ENCODE results near the gene MCF2L2. TPM values are rescaled to one million over a fixed set of nuclear protein-coding genes. Genes with fewer than 3 reads are reported as not detected.

Gene MCF2L2
- total and polyA plus RNA-seq, 7 donors = 0.17 to 2.7 (median 0.57) TPM

- intact Hi-C loops (cut with DNase I) = no loop called here
- no peaks in the 10 kb centered on the region for H3K27me3 ChIP-seq (ENCODE audit: insufficient read depth in 3 of 3, low read length in 2 of 3)
- H3K4me3 ChIP-seq = no peak overlapping the region
- DNase-seq (no peak), ATAC-seq (peak in 3 of 4 donors; percentile 21 to 52 (median 46))
- no peaks in the 10 kb centered on the region for H3K9me3 ChIP-seq
- H3K27ac ChIP-seq = peak overlapping the region; percentile 12
- TF ChIP-seq, protein P1, sequence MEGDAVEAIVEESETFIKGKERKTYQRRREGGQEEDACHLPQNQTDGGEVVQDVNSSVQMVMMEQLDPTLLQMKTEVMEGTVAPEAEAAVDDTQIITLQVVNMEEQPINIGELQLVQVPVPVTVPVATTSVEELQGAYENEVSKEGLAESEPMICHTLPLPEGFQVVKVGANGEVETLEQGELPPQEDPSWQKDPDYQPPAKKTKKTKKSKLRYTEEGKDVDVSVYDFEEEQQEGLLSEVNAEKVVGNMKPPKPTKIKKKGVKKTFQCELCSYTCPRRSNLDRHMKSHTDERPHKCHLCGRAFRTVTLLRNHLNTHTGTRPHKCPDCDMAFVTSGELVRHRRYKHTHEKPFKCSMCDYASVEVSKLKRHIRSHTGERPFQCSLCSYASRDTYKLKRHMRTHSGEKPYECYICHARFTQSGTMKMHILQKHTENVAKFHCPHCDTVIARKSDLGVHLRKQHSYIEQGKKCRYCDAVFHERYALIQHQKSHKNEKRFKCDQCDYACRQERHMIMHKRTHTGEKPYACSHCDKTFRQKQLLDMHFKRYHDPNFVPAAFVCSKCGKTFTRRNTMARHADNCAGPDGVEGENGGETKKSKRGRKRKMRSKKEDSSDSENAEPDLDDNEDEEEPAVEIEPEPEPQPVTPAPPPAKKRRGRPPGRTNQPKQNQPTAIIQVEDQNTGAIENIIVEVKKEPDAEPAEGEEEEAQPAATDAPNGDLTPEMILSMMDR (IDR thresholded peaks at IDR 0.05) = no peak
- 85 to 93% (median 87%) methylated on average over 7 of the region's 7 CpGs for WGBS, 3 donors
- H3K4me1 ChIP-seq = peaks cover 54% of the 10 kb centered on the region
- peaks cover 3 to 21% of the 10 kb centered on the region in 2 donors for H3K36me3 ChIP-seq (ENCODE audit: insufficient read depth in 1 of 2, low read depth in 1 of 2)
Observed at GRCh38 chr3:183270344-183270743, 158.1 kb downstream of the MCF2L2 start.

DNA sequence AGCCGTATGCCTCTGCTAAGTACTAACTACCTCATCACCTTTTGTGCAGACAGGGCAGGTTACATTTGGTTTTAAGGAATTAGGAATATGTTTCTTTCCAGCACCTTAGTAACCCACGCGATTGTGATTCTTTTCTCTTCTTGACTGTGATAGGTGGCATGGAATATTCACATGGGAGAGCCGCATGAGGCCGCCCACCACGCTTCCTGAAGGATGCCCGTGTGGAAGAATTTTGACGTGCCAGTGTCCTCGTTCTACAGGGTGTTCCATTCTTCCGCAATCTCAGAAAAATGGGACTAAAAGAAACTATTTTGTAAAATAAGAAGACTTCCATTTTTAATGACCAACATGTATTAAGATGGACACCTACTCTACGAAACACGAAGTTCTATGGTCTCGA, 159.1 kb downstream of the MCF2L2 start:
- no peak for ATAC-seq

DNA sequence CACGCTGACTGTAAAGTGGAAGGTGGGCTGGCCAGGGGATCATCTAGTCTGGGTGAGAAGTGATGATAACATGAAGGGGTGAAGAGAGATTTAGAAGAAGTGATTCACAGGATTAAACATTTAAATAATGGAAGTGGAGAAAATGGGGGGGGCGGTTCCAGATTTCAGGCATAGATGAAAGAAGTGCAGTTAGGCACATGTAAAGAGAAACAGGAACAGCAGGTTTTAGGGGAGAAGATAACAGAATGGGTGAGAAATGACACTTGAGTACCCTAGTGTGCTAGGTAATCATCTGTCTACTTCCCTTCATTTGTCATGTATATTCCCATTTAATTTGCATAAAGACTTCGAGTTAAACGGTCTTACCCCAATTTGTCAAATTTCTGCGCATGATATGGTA, 160.1 kb downstream of the MCF2L2 start:
- ATAC-seq (no peak), DNase-seq (no peak)
- Histone ChIP-seq H3K27ac (peak overlapping the region; percentile 51), H3K9me3 (no peaks in the 10 kb centered on the region), H3K36me3 (ENCODE audit: insufficient read depth in 1 of 2, low read depth in 1 of 2) (peaks cover 3 to 21% of the 10 kb centered on the region in 2 donors), H3K27me3 (ENCODE audit: insufficient read depth in 3 of 3, low read length in 2 of 3) (no peaks in the 10 kb centered on the region), H3K4me3 (no peak overlapping the region), H3K4me1 (peaks cover 60% of the 10 kb centered on the region)
- intact Hi-C loops (cut with DNase I) = no loop called here
- TF ChIP-seq, protein P1 (IDR thresholded peaks at IDR 0.05) = no peak
- 62 to 68% (median 66%) methylated on average over 5 of the region's 5 CpGs for WGBS, 3 donors

More for the DNA sequence above, 159.1 kb downstream of the MCF2L2 start:
- intact Hi-C loops (cut with DNase I) = no loop called here
- Histone ChIP-seq H3K4me1 (peaks cover 54% of the 10 kb centered on the region), H3K36me3 (ENCODE audit: insufficient read depth in 1 of 2, low read depth in 1 of 2) (peaks cover 3 to 21% of the 10 kb centered on the region in 2 donors), H3K9me3 (no peaks in the 10 kb centered on the region), H3K4me3 (no peak overlapping the region), H3K27me3 (ENCODE audit: insufficient read depth in 3 of 3, low read length in 2 of 3) (no peaks in the 10 kb centered on the region), H3K27ac (no peak overlapping the region)
- DNase-seq = no peak
- TF ChIP-seq, protein P1 (IDR thresholded peaks at IDR 0.05) = no peak
- 92 to 96% (median 96%) methylated on average over 13 of the region's 13 CpGs for WGBS, 3 donors

DNA sequence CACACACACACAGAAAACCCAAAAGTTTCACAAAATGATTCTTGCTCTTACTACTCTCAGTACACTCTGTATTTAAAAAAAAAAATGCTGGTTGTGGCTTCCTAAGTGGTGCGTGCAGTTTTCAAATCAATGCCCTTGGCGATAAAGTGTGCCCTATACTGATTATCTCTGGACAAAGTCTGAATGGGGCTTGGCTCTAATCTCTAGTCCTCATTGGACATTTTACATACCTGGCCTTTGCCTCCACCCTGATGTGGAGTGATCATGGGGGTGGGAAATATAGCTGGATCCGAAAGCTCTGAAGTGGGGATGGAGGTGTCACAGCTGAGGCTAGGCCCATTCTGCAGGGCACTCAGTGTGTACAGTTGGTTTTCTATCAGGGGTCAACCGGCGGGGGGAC, 161.3 kb downstream of the MCF2L2 start:
- WGBS, 3 donors = 93 to 97% (median 96%) methylated on average over 5 of the region's 5 CpGs
- TF ChIP-seq, protein P1 (IDR thresholded peaks at IDR 0.05) = no peak
- Histone ChIP-seq H3K27me3 (ENCODE audit: insufficient read depth in 3 of 3, low read length in 2 of 3) (no peaks in the 10 kb centered on the region), H3K27ac (no peak overlapping the region), H3K4me3 (no peak overlapping the region), H3K9me3 (no peaks in the 10 kb centered on the region), H3K36me3 (ENCODE audit: insufficient read depth in 1 of 2, low read depth in 1 of 2) (peaks cover 3 to 21% of the 10 kb centered on the region in 2 donors), H3K4me1 (peaks cover 58% of the 10 kb centered on the region)
- DNase-seq = no peak
- intact Hi-C loops (cut with DNase I) = no loop called here
- ATAC-seq = no peak

DNA sequence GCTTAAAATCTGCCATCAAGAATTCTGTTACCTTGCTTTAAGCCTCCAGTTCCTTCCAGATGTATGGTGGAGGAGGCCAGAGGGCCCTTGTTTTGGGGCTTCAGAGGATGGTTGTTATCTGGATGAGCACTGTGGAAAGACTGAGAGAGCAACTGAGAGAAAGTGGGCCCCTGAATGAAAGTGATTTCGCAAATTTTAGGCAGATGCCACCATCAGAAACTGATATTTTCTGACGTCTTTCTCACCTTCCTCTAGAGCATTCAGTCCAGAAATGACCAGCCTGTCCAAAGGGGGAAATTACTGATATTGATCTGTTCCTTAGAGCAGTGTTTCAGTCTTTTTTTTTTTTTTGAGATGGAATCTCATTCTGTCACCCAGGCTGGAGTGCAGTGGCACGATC, 162.0 kb downstream of the MCF2L2 start:
- H3K27me3 ChIP-seq (ENCODE audit: insufficient read depth in 3 of 3, low read length in 2 of 3) = no peaks in the 10 kb centered on the region
- H3K4me1 ChIP-seq = peaks cover 51% of the 10 kb centered on the region
- no peak overlapping the region for H3K4me3 ChIP-seq
- H3K9me3 ChIP-seq = no peaks in the 10 kb centered on the region
- 81 to 98% (median 89%) methylated on average over 3 of the region's 3 CpGs for WGBS, 3 donors
- intact Hi-C loops (cut with DNase I) = no loop called here
- peak overlapping the region; percentile 73 for H3K27ac ChIP-seq
- ATAC-seq (no peak), DNase-seq (no peak)
- H3K36me3 ChIP-seq (ENCODE audit: insufficient read depth in 1 of 2, low read depth in 1 of 2) = peaks cover 3 to 21% of the 10 kb centered on the region in 2 donors
- TF ChIP-seq, protein P1 (IDR thresholded peaks at IDR 0.05) = no peak
